Activated naive CD4-positive, alpha-beta T cell treated with anti-CD3 and anti-CD28 coated beads for 36 hours (primary cell): Measurements from ENCODE around the gene SS18L1. TPM values are rescaled to one million over a fixed set of nuclear protein-coding genes. Genes with fewer than 3 reads are reported as not detected.

Experiments used
- CTCF ChIA-PET: fragments of 350-600 bp; sonication (Branson Sonifier 250); formaldehyde crosslinking; loops from one replicate; lab custom pipeline; 2021; ENCODE audit warnings: antibody characterized with exemption; lab: Charles Lee
- DNase-seq: peaks from one replicate; pipeline ENCODE4 v3.0.0-alpha.2; 2020
- H3K27ac Mint-ChIP-seq: one replicate; pipeline ENCODE4 v1.8.0; 2021; ENCODE audit warnings: mild to moderate bottlenecking, mixed read lengths
- H3K27me3 Mint-ChIP-seq: one replicate; pipeline ENCODE4 v1.8.0; 2021; ENCODE audit warnings: low read depth, mixed read lengths
- H3K36me3 Mint-ChIP-seq: one replicate; pipeline ENCODE4 v1.8.0; 2021; ENCODE audit warnings: low read depth, mixed read lengths
- H3K4me1 Mint-ChIP-seq: one replicate; pipeline ENCODE4 v1.8.0; 2021; ENCODE audit warnings: low read depth, mixed read lengths
- H3K4me3 Mint-ChIP-seq: one replicate; pipeline ENCODE4 v1.8.0; 2021; ENCODE audit warnings: mild to moderate bottlenecking, moderate library complexity, mixed read lengths
- H3K9me3 Mint-ChIP-seq: one replicate; pipeline ENCODE4 v1.8.0; 2021; ENCODE audit warnings: mixed read lengths
- intact Hi-C: fragments of 100-400 bp; cut with micrococcal nuclease; formaldehyde crosslinking; loops from one replicate; pipeline ENCODE4 v1.15.1; 2023
- total RNA-seq, 2 experiments: library from RNA; stranded (reverse); gene quantifications; one replicate each; pipeline ENCODE4 v1.2.3, GENCODE V29; 2021

SS18L1 gene
- total RNA-seq, 2 experiments from 2014 or later: 14.5 to 18.0 TPM

DNA sequence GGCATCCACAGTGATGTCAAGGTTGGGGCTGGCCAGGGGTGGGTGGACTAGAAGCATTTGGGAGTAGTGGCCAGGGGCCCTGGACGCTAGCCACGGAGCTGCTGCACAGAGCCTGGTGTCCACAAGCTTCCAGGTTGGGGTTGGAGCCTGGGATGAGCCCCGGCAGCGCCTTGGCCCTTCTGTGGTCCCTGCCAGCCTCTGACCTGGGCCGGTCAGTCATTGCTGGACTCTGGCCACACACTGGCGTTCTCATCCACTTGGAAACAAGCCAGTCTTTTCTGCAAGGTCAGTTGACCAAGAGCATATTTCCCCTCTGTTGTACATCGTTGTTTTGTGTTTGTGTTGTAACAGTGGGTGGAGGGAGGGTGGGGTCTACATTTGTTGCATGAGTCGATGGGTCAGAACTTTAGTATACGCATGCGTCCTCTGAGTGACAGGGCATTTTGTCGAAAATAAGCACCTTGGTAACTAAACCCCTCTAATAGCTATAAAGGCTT is 8.8 kb upstream of the SS18L1 start:
- H3K27ac Mint-ChIP-seq: no peak overlapping the region

GRCh38 chr20:62135573-62136266 is 7.8 kb upstream of the SS18L1 start:
- Mint-ChIP-seq H3K27me3 (no peaks in the 10 kb centered on the region), H3K27ac (no peak overlapping the region), H3K4me3 (no peak overlapping the region), H3K36me3 (peaks cover 56% of the 10 kb centered on the region), H3K9me3 (no peaks in the 10 kb centered on the region), H3K4me1 (peaks cover 39% of the 10 kb centered on the region)
- DNase-seq: no peak
- intact Hi-C loops: loop anchor here (1.0 kb wide), 1 partner anchor 124 kb away; no protein-coding TSS in a partner anchor
- CTCF ChIA-PET: interaction anchor here (0.9 to 3.5 kb wide), 6 partner anchors 14 to 125 kb away, joined by 3 to 27 read pairs (median 6); partner anchors contain the start of gene LSM14B

More for the DNA sequence above, 8.8 kb upstream of the SS18L1 start:
- Mint-ChIP-seq H3K9me3 (no peaks in the 10 kb centered on the region), H3K27me3 (no peaks in the 10 kb centered on the region), H3K4me1 (peaks cover 32% of the 10 kb centered on the region), H3K4me3 (no peak overlapping the region), H3K36me3 (peaks cover 56% of the 10 kb centered on the region)
- CTCF ChIA-PET: interaction anchor here (0.9 to 3.5 kb wide), 4 partner anchors 13 to 124 kb away, joined by 3 to 27 read pairs (median 4); partner anchors contain the start of gene LSM14B
- intact Hi-C loops: no loop called here
- DNase-seq: no peak

DNA sequence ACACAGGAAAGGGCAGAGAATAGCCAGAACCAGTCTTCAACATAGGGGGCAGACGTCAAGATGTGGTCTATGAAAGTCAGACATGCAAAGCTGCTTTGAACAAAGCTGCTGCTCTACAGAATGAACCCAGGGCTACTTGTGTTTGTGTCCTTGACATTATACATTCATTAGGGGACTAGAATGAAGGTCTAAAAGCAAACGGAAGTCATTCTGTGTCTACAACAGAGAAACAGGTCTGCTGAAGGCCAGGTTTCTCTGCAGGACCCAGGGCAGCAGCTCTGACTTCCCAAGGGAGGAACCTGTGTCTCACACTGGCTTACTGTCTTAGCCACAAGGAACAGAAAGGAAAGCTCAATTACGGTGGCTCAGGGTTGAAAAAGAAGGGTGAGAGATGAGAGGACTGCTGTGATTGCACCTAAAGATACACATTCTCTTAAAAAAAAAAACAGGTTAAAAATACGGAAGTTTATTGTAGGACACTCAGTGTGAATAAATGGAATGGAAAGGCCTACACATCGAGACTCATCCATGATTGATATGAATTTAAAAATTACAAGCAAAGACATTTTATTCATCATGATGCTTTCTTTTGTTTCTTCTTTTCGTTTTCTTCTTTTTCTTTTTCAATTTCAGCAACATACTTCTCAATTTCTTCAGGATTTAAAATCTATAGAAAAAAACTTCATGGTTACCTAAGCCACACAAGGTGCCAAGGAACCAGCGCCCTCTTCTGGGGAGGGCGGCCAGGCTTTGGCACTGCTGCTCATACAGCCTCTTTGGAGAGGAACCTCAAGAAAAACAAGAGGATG is 7.1 kb upstream of the SS18L1 start:
- H3K36me3 Mint-ChIP-seq: peaks cover 52% of the 10 kb centered on the region
- H3K27ac Mint-ChIP-seq: peak overlapping the region; percentile 71
- CTCF ChIA-PET: interaction anchor here (1.3 to 3.5 kb wide), 5 partner anchors 53 to 126 kb away, joined by 3 to 27 read pairs (median 6); no protein-coding TSS in a partner anchor
- H3K9me3 Mint-ChIP-seq: no peaks in the 10 kb centered on the region
- H3K4me1 Mint-ChIP-seq: peaks cover 47% of the 10 kb centered on the region
- H3K4me3 Mint-ChIP-seq: no peak overlapping the region
- intact Hi-C loops: loop anchor here (1.0 kb wide), 2 partner anchors 69 to 125 kb away; no protein-coding TSS in a partner anchor
- H3K27me3 Mint-ChIP-seq: no peaks in the 10 kb centered on the region
- peak; percentile 80 for DNase-seq

GRCh38 chr20:62137092-62137384 is 6.5 kb upstream of the SS18L1 start:
- peaks cover 49% of the 10 kb centered on the region for H3K4me1 Mint-ChIP-seq
- no peaks in the 10 kb centered on the region for H3K27me3 Mint-ChIP-seq
- H3K4me3 Mint-ChIP-seq: no peak overlapping the region
- no peak for DNase-seq
- H3K9me3 Mint-ChIP-seq: no peaks in the 10 kb centered on the region
- intact Hi-C loops: loop anchor here (1.0 kb wide), 1 partner anchor 70 kb away; no protein-coding TSS in a partner anchor
- H3K27ac Mint-ChIP-seq: peak overlapping the region; percentile 71
- CTCF ChIA-PET: interaction anchor here (1.5 to 3.5 kb wide), 2 partner anchors 70 to 126 kb away, joined by 6 to 27 read pairs; no protein-coding TSS in a partner anchor
- peaks cover 51% of the 10 kb centered on the region for H3K36me3 Mint-ChIP-seq

DNA sequence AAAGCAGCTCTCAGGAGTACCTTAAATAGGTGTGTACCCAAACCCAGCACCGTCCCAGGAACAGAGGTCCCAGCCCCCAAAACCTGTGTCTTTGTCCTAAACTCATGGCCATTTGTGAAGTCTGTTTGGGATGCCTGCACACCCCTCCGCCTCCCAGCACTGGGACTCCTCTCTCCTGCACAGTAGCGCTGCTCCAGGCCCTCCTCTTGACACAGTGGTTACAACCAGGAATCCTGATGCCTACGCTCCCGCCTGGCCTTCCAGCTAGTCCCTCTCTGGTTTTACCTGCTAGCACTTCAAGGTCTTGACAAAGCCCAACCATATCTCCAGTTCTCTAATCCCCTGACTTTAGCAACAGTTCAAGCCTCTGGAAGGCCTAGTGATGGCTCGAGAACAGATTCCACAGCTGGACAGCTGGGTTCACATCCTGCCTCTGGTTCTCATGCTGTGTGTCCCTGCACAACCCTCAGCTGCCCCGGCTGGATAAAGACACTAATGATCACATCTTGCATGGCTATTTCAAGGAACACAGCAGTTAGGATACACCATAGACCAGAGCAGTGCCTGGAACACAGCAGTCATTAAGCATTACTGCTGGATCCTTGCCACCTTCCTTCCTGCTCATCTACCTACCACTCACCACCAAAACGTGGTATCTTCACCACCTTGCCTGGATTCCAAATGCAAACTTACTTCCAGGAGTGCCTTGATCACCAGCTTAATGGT is 5.9 kb upstream of the SS18L1 start:
- peaks cover 43% of the 10 kb centered on the region for H3K4me1 Mint-ChIP-seq
- H3K9me3 Mint-ChIP-seq: no peaks in the 10 kb centered on the region
- intact Hi-C loops: loop anchor here (1.0 kb wide), 1 partner anchor 70 kb away; no protein-coding TSS in a partner anchor
- DNase-seq: no peak
- no peaks in the 10 kb centered on the region for H3K27me3 Mint-ChIP-seq
- CTCF ChIA-PET: interaction anchor here (1.8 to 2.6 kb wide), 2 partner anchors 112 to 127 kb away, joined by 7 to 10 read pairs; no protein-coding TSS in a partner anchor
- H3K36me3 Mint-ChIP-seq: peaks cover 49% of the 10 kb centered on the region
- H3K27ac Mint-ChIP-seq: peak overlapping the region; percentile 71
- no peak overlapping the region for H3K4me3 Mint-ChIP-seq

DNA sequence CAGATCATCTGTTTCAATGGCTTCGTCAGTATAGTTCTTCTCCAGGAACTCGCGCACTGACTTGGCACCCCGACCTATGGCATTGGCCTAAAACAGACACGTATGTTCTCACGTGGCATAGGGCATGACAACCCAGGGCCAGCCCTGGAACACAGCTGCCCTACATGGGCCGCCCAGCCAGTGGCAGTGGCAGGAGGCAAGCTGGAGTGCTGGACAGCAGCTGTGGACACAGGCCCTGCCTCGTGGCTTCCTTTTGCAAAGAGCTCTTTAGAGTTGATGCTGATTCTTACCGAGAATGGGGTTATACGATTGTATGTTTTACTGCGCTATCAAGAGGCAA is 5.4 kb upstream of the SS18L1 start:
- no peak for DNase-seq
- CTCF ChIA-PET: interaction anchor here (1.8 to 2.6 kb wide), 2 partner anchors 112 to 127 kb away, joined by 7 to 10 read pairs; no protein-coding TSS in a partner anchor
- Mint-ChIP-seq H3K9me3 (no peaks in the 10 kb centered on the region), H3K4me1 (peaks cover 42% of the 10 kb centered on the region), H3K4me3 (no peak overlapping the region), H3K27ac (peak overlapping the region; percentile 71), H3K36me3 (peaks cover 47% of the 10 kb centered on the region), H3K27me3 (no peaks in the 10 kb centered on the region)
- intact Hi-C loops: no loop called here

DNA sequence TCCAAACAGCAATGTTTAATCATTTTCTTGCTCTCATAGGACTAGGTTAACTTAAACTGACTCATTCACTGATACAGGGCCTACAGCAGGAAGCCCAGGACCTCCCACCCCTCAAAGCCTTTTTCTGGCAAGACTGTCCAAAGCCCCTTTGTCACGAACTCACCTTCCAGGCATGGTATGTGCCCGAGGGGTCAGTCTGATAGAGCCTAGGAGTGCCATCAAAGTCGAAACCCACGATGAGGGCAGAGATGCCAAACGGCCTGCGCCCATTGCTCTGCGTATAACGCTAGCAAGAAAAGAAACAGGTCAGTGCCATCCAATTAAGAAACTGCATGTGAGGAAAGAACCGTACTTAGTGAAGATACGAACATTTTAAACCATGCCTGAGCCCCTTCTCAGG is 4.7 kb upstream of the SS18L1 start:
- peaks cover 43% of the 10 kb centered on the region for H3K36me3 Mint-ChIP-seq
- intact Hi-C loops: no loop called here
- CTCF ChIA-PET: interaction anchor here (0.6 to 2.6 kb wide), 4 partner anchors 39 to 128 kb away, joined by 3 to 10 read pairs (median 6); no protein-coding TSS in a partner anchor

GRCh38 chr20:62139636-62140035 is 3.9 kb upstream of the SS18L1 start:
- no peaks in the 10 kb centered on the region for H3K27me3 Mint-ChIP-seq
- CTCF ChIA-PET: interaction anchor here (0.6 to 2.6 kb wide), 2 partner anchors 114 to 125 kb away, joined by 4 to 7 read pairs; no protein-coding TSS in a partner anchor
- peak overlapping the region; percentile 87 for H3K27ac Mint-ChIP-seq
- peaks cover 38% of the 10 kb centered on the region for H3K4me1 Mint-ChIP-seq
- no peak overlapping the region for H3K4me3 Mint-ChIP-seq
- no peaks in the 10 kb centered on the region for H3K9me3 Mint-ChIP-seq
- DNase-seq: no peak
- intact Hi-C loops: no loop called here
- H3K36me3 Mint-ChIP-seq: peaks cover 41% of the 10 kb centered on the region

More for the DNA sequence above, 4.7 kb upstream of the SS18L1 start:
- no peaks in the 10 kb centered on the region for H3K9me3 Mint-ChIP-seq
- no peaks in the 10 kb centered on the region for H3K27me3 Mint-ChIP-seq
- peak overlapping the region; percentile 24 for H3K27ac Mint-ChIP-seq
- DNase-seq: no peak
- H3K4me3 Mint-ChIP-seq: no peak overlapping the region
- H3K4me1 Mint-ChIP-seq: peaks cover 37% of the 10 kb centered on the region

DNA sequence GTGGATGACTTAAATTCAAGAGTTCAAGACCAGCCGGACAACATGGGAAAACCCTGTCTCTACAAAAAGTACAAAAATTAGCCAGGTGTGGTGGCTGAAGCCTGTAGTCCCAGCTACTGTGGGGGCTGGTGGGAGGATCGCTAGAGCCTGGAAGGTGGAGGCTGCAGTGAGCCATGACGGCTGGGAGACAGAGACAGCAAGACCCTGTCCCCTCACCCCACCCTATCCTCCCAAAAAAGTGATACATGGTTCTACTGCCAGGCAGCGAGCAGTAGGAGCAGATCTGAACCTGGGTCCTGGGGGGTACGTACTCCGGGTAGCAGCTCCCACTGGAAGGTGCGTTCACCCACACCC is 2.5 kb upstream of the SS18L1 start:
- H3K27ac Mint-ChIP-seq: peak overlapping the region; percentile 87
- no peak for DNase-seq
- H3K27me3 Mint-ChIP-seq: no peaks in the 10 kb centered on the region
- H3K4me3 Mint-ChIP-seq: peak overlapping the region; percentile 83
- CTCF ChIA-PET: interaction anchor here (0.9 to 2.2 kb wide), 3 partner anchors 17 to 130 kb away, joined by 3 to 9 read pairs (median 8); no protein-coding TSS in a partner anchor
- no peaks in the 10 kb centered on the region for H3K9me3 Mint-ChIP-seq
- peaks cover 39% of the 10 kb centered on the region for H3K36me3 Mint-ChIP-seq
- peaks cover 52% of the 10 kb centered on the region for H3K4me1 Mint-ChIP-seq
- intact Hi-C loops: loop anchor here (1.0 kb wide), 1 partner anchor 74 kb away; no protein-coding TSS in a partner anchor

DNA sequence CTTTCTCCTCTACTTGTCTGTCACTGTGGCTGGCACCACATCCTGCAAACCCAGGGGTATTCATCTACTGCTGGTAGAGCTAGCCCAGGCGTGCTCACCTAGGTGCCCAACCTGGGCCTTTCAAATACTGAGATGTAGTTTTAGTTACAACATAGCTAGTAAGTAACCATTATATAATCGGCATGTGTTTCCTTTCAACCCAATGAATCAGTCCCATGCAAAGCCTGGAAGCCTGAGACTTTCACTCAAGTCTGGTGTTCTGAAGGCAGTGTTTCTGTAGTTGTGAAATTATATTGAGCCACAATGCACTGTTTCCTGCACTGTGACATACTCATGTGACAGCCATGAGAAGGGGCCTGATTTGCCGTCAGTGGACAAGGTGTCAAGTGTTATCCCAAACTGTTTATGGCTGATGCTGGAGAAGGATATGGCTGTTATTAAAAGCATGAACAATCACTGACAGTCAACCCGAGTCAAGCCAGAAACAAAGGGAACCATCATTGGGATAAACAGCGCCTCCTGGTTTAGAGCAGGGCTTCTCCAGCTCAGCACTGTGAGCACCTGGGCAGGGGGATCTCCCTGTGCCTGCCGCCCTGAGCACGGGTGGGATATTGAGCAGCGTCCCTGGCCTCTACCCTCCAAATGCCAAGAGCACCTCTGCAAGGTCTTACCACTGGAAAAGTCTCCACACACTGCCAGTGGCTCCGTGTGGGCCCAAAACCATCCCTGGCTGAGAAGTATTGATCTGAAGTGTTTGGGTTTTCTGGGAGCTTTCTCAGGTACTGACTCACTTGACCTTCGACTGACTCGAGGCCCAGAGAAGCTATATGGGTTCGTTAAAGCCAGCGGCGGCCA is 1.9 kb upstream of the SS18L1 start:
- DNase-seq: peak; percentile 40
- no peaks in the 10 kb centered on the region for H3K9me3 Mint-ChIP-seq
- H3K4me3 Mint-ChIP-seq: peak overlapping the region; percentile 83
- CTCF ChIA-PET: interaction anchor here (0.9 to 2.2 kb wide), 6 partner anchors 9 to 131 kb away, joined by 3 to 9 read pairs (median 3); partner anchors contain the start of gene LSM14B
- H3K4me1 Mint-ChIP-seq: peaks cover 53% of the 10 kb centered on the region
- peak overlapping the region; percentile 87 for H3K27ac Mint-ChIP-seq
- intact Hi-C loops: loop anchor here (1.0 kb wide), 1 partner anchor 74 kb away; no protein-coding TSS in a partner anchor
- H3K36me3 Mint-ChIP-seq: peaks cover 39% of the 10 kb centered on the region
- H3K27me3 Mint-ChIP-seq: no peaks in the 10 kb centered on the region
